ENCODE measurements around the gene MRPL49.
"Not testable (repeated sequence)": the region's sequence is repeated elsewhere in the genome, so short reads cannot be mapped to it uniquely, and the experiment has no call there.

Gene MRPL49

DNA sequence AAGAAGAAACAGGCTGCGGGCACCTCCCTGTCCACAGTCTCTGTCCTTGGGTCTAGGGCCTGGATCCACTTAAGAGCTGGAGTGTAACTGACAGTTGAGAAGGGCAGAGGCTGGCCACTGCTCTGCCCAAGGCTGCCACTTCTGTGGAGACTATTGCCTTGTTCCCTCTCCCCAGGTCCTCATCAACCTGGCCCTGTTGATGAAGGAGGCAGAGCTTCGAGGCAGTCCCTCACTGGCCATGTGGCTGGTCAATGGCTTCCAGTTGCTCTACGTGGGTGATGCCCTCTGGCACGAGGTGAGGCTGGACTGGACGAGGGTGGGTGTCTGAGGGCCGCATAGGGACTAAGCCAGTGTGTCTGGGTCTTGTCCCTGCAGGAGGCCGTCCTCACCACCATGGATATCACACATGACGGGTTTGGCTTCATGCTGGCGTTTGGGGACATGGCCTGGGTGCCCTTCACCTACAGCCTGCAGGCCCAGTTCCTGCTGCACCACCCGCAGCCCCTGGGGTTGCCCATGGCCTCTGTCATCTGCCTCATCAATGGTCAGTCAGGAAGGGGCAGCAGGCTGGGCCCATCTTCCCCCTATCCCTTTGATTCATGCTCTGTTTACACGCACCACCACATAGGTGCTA, 7.5 kb upstream of the MRPL49 start:
- Histone ChIP-seq H3K27me3 (ENCODE audit: control insufficient read depth, insufficient read depth, low read length) (no peaks in the 10 kb centered on the region), H3K36me3 (ENCODE audit: control insufficient read depth, insufficient read depth, low read length) (peaks cover 29% of the 10 kb centered on the region), H3K9me3 (ENCODE audit: control insufficient read depth, insufficient read depth, low read length) (no peaks in the 10 kb centered on the region), H3K4me1 (ENCODE audit: control insufficient read depth, insufficient read depth, low read length) (peaks cover 3% of the 10 kb centered on the region), H3K4me3 (ENCODE audit: low read depth, low read length) (no peak overlapping the region), H3K9ac (ENCODE audit: low read depth, low read length) (no peak overlapping the region)

DNA sequence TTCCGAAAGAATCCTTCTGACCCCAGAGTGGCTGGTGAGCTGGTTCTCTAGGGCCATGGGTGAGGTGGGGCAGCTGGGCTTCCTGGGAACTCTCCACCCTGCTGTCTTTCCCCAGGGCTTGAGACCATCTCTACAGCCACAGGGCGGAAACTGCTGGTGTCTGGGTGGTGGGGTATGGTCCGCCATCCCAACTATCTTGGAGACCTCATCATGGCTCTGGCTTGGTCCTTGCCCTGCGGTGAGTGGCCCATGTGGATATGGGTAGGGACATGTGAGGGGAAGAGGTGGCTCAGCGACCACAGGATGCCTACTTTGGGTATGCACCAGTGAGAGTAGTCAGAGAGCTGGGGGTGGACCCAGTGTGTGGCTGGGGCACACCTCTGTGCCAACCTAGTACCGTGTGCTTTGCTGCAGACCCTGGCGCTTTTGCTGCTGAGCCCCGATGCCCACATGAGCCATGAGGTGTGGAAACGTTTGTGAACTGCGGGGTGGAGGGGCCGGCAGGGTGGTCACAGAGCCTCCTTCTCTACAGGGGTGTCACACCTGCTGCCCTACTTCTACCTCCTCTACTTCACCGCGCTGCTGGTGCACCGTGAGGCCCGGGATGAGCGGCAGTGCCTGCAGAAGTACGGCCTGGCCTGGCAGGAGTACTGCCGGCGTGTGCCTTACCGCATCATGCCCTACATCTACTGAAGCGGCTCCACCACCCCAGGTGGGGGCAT, 6.6 kb upstream of the MRPL49 start:
- Histone ChIP-seq H3K36me3 (ENCODE audit: control insufficient read depth, insufficient read depth, low read length) (peaks cover 37% of the 10 kb centered on the region), H3K4me1 (ENCODE audit: control insufficient read depth, insufficient read depth, low read length) (peaks cover 3% of the 10 kb centered on the region), H3K9me3 (ENCODE audit: control insufficient read depth, insufficient read depth, low read length) (no peaks in the 10 kb centered on the region), H3K27me3 (ENCODE audit: control insufficient read depth, insufficient read depth, low read length) (no peaks in the 10 kb centered on the region), H3K4me3 (ENCODE audit: low read depth, low read length) (no peak overlapping the region), H3K9ac (ENCODE audit: low read depth, low read length) (no peak overlapping the region)

DNA sequence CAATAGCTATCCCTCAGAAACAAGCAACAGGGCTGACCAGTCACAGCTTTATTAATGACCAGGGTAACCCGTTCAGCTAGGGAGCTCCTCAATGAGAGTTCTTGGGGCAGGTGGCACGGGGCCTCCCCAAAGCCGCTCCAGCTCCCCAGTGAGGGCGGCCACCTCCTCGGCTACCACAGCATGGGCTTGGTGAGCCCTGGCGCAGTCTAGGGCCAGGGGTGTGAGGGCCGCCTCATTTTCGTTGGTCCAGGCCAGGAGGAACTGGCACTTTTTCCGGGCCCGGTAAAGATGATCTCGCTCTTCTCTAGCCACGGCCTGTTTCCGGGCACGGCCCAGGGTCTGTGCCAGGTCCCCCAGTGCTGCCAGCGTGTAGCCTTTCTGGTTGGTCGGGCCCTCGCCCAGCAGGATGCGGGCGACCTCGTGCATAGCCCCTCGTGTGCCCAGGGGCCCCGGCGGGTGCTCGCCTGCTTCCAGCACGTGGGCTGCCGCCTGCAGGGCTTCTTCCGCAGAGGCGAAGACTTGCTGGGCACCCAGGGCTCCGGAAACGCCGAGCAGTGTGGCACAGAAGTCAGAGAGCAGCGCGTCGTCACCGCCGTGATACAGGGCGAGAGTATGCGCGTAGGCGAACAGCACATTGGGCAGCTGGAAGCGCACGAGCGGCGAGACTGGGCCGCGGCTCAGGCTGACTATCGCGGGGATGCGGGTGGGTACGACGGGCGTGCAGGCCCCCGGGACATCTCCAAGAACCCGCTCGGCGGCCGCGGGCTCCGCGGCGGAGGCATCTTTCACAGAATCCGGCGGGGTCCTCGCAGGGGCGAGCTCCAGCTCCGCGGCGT, 5.5 kb upstream of the MRPL49 start:
- Histone ChIP-seq H3K36me3 (ENCODE audit: control insufficient read depth, insufficient read depth, low read length) (peaks cover 38% of the 10 kb centered on the region), H3K4me3 (ENCODE audit: low read depth, low read length) (peak overlapping the region; percentile 88), H3K9me3 (ENCODE audit: control insufficient read depth, insufficient read depth, low read length) (no peaks in the 10 kb centered on the region), H3K4me1 (ENCODE audit: control insufficient read depth, insufficient read depth, low read length) (peaks cover 3% of the 10 kb centered on the region), H3K9ac (ENCODE audit: low read depth, low read length) (peak overlapping the region; percentile 81), H3K27me3 (ENCODE audit: control insufficient read depth, insufficient read depth, low read length) (no peaks in the 10 kb centered on the region)

DNA sequence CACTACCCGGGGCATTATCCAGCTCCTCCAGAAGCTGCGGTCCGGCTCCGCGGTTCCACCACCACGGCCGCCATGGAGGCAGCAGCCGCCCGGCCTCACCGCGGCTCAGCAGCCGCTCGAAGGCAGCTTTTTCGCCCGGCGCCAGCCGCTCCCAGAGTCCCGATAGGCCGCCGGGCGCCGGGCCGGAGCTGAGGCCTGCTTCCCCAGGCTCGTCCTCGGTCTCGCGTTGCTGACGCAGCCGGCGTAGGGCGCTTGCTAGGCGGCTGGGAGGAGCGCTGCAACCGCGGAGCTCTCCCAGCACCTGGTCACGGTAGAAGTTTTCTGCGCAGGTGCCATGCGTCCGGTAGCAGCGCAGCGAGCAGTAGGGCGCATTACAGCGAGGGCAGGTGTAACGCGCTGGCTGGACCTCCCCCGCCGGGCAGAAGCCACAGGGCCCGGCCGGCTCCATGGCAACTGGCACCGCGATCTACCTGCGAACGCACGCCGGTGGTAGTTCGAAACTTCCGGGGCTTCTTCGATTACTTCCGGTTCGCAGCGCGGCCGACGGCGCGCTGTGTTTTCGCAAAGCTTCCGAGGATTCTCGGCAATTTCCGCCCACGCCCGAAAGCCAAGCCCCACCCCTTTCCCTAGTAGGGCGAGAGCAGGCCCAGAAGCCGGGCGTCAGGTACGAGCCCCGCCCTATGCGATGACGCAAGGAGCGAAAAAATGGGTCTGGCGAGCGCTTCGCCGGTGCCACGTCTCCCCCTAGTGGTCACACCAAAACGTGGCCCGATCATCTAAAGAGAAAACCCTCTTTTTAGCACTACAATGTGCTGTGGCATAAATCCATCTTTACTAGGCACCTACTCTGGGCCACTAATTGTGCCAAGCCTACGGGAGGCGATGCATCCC, 4.7 kb upstream of the MRPL49 start, which contains the start of gene ZNHIT2:
Gene ZNHIT2, minus strand, starts transcription at position 496 of the 891 bp plus-strand sequence. Its CDS starts 48 bp downstream, at position 448.
- Histone ChIP-seq H3K36me3 (ENCODE audit: control insufficient read depth, insufficient read depth, low read length) (peaks cover 38% of the 10 kb centered on the region), H3K27me3 (ENCODE audit: control insufficient read depth, insufficient read depth, low read length) (no peaks in the 10 kb centered on the region), H3K4me3 (ENCODE audit: low read depth, low read length) (peak within 1 kb of the TSS; percentile 88), H3K4me1 (ENCODE audit: control insufficient read depth, insufficient read depth, low read length) (peaks cover 3% of the 10 kb centered on the region), H3K9me3 (ENCODE audit: control insufficient read depth, insufficient read depth, low read length) (no peaks in the 10 kb centered on the region), H3K9ac (ENCODE audit: low read depth, low read length) (peak within 1 kb of the TSS; percentile 81)

DNA sequence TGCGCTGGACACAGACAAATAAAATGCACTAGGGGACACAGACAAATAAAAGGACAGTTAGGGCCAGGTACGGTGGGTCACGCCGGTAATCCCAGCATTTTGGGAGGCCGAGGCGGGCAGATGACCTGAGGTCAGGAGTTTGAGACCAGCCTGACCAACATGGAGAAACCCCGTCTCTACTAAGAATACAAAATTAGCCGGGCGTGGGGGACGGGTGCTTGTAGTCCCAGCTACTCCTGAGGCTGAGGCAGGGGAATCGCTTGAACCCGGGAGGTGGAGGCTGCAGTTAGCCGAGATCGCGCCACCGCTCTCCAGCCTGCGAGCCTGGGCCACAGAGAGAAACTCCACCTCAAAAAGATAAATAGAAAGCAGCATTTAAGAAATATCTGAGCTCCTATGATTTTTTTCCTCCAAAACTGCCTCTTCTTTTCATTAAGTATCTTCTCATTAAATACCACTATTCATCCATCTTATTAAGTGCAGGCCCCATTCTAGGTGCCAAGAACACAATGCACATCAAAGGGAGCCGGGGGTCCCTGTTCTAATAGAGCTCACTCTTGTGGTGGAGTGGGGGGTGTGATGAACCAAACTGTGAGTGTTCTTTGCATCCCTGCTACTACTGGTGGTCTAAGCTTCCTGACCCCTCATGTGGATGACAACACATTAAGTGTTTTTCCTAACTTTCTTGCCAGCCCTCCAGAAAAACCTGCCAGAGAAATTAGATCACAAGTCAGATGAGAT, 3.9 kb upstream of the MRPL49 start:
- peaks cover 3% of the 10 kb centered on the region for H3K4me1 ChIP-seq (ENCODE audit: control insufficient read depth, insufficient read depth, low read length)
- peaks cover 38% of the 10 kb centered on the region for H3K36me3 ChIP-seq (ENCODE audit: control insufficient read depth, insufficient read depth, low read length)
- H3K27me3 ChIP-seq (ENCODE audit: control insufficient read depth, insufficient read depth, low read length), result no peaks in the 10 kb centered on the region
- no peak overlapping the region for H3K9ac ChIP-seq (ENCODE audit: low read depth, low read length)
- no peaks in the 10 kb centered on the region for H3K9me3 ChIP-seq (ENCODE audit: control insufficient read depth, insufficient read depth, low read length)
- H3K4me3 ChIP-seq (ENCODE audit: low read depth, low read length), result no peak overlapping the region

DNA sequence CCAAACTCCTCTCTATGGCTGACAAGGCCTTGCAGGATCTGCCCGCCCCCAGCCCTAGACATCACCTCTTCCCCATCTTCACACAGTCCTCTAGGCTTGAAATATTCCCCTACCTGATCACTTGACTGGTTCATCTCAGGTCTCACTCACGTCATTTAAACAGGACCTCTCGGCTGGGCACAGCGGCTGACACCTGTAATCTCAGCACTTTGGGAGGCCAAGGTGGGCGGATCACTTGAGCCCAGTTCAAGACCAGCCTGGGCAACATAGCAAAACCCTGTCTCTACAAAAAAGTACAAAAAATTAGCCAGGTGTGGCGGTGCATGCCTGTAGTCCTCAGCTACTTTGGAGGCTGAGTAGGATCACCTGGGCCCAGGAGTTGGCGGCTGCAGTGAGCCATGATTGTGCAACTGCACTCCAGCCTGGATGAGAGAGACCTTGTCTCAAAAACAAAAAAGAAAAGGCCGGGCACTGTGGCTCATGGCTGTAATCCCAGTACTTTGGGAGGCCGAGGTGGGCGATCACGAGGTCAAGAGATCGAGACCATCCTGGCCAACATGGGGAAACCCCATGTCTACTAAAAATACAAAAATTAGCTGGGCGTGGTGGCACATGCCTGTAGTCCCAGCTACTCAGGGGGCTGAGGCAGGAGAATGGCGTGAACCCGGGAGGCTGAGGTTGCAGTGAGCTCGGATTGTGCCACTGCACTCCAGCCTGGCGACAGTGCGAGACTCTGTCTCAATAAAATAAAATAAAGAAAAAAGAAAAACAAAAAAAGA, 3.0 kb upstream of the MRPL49 start:
- H3K36me3 ChIP-seq (ENCODE audit: control insufficient read depth, insufficient read depth, low read length), result peaks cover 38% of the 10 kb centered on the region
- H3K27me3 ChIP-seq (ENCODE audit: control insufficient read depth, insufficient read depth, low read length); H3K9ac ChIP-seq (ENCODE audit: low read depth, low read length); H3K4me1 ChIP-seq (ENCODE audit: control insufficient read depth, insufficient read depth, low read length); H3K9me3 ChIP-seq (ENCODE audit: control insufficient read depth, insufficient read depth, low read length); H3K4me3 ChIP-seq (ENCODE audit: low read depth, low read length): not testable (repeated sequence)

DNA sequence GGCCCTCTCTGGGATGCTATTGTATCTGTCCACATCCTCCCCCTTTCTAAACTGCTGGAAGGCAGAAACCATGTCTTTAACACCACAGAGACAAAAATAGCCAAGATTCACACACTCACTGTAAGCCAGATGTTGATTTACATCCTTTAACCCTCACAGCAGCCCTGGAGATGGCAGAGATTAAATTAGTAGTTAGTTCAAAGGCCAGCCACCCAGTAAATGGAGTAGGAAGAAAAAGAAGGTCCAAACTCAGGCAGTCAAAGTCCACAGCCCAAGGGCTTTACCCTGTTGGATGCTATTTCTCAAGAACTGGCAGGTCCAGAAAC, 2.5 kb upstream of the MRPL49 start:
- Histone ChIP-seq H3K27me3 (ENCODE audit: control insufficient read depth, insufficient read depth, low read length) (no peaks in the 10 kb centered on the region), H3K4me3 (ENCODE audit: low read depth, low read length) (no peak overlapping the region), H3K9ac (ENCODE audit: low read depth, low read length) (no peak overlapping the region), H3K36me3 (ENCODE audit: control insufficient read depth, insufficient read depth, low read length) (peaks cover 39% of the 10 kb centered on the region), H3K4me1 (ENCODE audit: control insufficient read depth, insufficient read depth, low read length) (no peaks in the 10 kb centered on the region), H3K9me3 (ENCODE audit: control insufficient read depth, insufficient read depth, low read length) (no peaks in the 10 kb centered on the region)

DNA sequence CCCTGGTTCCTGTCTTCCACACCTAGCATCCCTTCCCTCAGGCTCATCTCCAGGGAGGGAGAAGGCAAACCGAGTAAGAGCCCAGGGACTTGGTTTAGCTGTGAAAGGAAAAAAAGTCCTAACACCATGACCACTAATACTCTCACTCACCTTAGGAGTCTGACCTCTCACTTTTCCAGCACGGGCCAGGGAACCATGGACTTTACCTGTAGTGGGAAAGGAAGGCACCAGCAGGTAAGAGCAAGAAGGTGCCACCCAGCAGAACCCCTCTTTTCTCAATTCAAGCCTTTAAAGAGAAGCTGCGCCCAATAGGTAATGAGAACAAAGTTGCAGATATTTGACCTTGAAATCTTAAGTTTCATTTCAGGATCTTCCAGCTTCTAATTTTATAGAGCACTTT, 1.3 kb upstream of the MRPL49 start:
- Histone ChIP-seq H3K27me3 (ENCODE audit: control insufficient read depth, insufficient read depth, low read length) (no peaks in the 10 kb centered on the region), H3K36me3 (ENCODE audit: control insufficient read depth, insufficient read depth, low read length) (peaks cover 43% of the 10 kb centered on the region), H3K4me1 (ENCODE audit: control insufficient read depth, insufficient read depth, low read length) (no peaks in the 10 kb centered on the region), H3K9me3 (ENCODE audit: control insufficient read depth, insufficient read depth, low read length) (no peaks in the 10 kb centered on the region), H3K9ac (ENCODE audit: low read depth, low read length) (no peak overlapping the region), H3K4me3 (ENCODE audit: low read depth, low read length) (peak overlapping the region; percentile 100)

DNA sequence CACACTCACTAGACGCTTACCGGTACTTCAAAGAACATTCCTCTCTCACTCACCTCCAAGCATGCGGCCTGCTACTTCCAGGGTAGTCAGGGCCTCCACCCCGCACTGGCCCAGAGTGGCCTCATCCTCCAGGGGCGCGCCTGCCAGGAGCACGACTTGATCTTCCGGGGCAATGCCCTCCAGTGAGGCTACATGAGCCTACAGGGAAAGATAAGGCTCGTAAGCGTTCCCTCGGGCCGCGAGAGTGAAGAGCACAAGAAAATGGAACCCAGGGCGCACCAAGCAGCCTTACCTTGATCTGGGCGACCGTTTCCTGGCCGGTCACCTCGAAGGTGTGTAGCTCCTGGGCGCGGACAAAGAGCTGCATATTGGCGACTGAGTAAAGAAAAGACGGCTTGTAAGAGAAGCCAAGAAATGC, 665 bp upstream of the MRPL49 start:
- peak overlapping the region; percentile 100 for H3K4me3 ChIP-seq (ENCODE audit: low read depth, low read length)
- no peaks in the 10 kb centered on the region for H3K4me1 ChIP-seq (ENCODE audit: control insufficient read depth, insufficient read depth, low read length)
- peaks cover 44% of the 10 kb centered on the region for H3K36me3 ChIP-seq (ENCODE audit: control insufficient read depth, insufficient read depth, low read length)
- no peaks in the 10 kb centered on the region for H3K9me3 ChIP-seq (ENCODE audit: control insufficient read depth, insufficient read depth, low read length)
- H3K27me3 ChIP-seq (ENCODE audit: control insufficient read depth, insufficient read depth, low read length), result no peaks in the 10 kb centered on the region
- H3K9ac ChIP-seq (ENCODE audit: low read depth, low read length), result peak overlapping the region; percentile 98

DNA sequence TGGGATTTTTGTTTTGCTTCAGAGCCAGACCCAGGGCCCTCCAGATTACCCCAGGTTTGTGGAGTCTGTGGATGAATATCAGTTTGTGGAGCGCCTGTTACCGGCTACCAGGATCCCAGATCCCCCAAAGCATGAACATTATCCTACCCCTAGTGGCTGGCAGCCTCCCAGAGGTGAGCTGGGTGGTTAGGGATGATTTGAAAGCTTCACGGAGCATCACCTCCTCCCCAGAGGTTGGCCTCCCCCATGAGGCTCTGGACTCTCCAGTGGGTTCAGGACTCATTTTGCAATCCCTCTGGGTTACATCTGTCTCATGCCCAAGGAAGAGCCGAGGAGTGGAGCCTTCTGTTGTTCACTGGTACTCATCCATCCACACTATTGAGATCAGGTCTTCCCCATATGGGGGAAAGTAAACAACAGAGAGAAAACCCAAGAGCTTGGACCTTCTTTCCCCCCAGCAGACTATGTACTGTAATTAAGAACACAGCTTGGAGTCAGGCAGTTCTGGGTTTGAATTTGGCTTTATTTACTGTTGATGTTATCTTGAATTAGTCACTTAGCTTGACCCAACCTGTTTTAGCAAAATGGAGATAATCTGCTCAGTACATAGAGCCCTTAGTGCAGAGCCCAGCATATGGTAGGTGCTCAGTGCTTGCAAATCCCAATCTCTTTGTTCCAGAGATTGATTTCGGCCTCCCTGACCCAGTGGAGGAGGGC, 2.5 kb downstream of the MRPL49 start:
- Histone ChIP-seq H3K4me3 (ENCODE audit: low read depth, low read length) (no peak overlapping the region), H3K27me3 (ENCODE audit: control insufficient read depth, insufficient read depth, low read length) (no peaks in the 10 kb centered on the region), H3K9ac (ENCODE audit: low read depth, low read length) (no peak overlapping the region), H3K9me3 (ENCODE audit: control insufficient read depth, insufficient read depth, low read length) (no peaks in the 10 kb centered on the region), H3K36me3 (ENCODE audit: control insufficient read depth, insufficient read depth, low read length) (peaks cover 58% of the 10 kb centered on the region), H3K4me1 (ENCODE audit: control insufficient read depth, insufficient read depth, low read length) (no peaks in the 10 kb centered on the region)
